HFF-Myc (cell line): ENCODE measurements around the gene NCF4.

Source experiments
- DNase-seq: peaks from one replicate; pipeline ENCODE4 v3.0.0-alpha.2; 2011; ENCODE audit warnings: low read depth; ENCODE audit errors: extremely low read depth
- H3K4me3 ChIP-seq: replicated peaks from 2 replicates; pipeline ENCODE4 v1.5.1; 2011; ENCODE audit warnings: low read depth, mild to moderate bottlenecking, control low read depth, low read length
- CTCF ChIP-seq: IDR thresholded peaks from 2 replicates; pipeline ENCODE4 v1.5.1; 2012; ENCODE audit warnings: mild to moderate bottlenecking, low read depth, low read length, control low read depth; ENCODE audit errors: missing control alignments

Gene NCF4

GRCh38 chr22:36922711-36923110 lies 61.9 kb downstream of the NCF4 start:
- DNase-seq = no peak
- H3K4me3 ChIP-seq = no peak overlapping the region
- TF ChIP-seq CTCF = no peak

- no peak overlapping the region for H3K4me3 ChIP-seq
- DNase-seq = no peak
- TF ChIP-seq CTCF = no peak
Observed at GRCh38 chr22:36923131-36923788, 62.5 kb downstream of the NCF4 start.

GRCh38 chr22:36924151-36924698 lies 63.4 kb downstream of the NCF4 start:
- no peak overlapping the region for H3K4me3 ChIP-seq
- no peak for TF ChIP-seq CTCF
- no peak for DNase-seq

GRCh38 chr22:36925388-36926290 lies 64.8 kb downstream of the NCF4 start:
- no peak for DNase-seq
- no peak for TF ChIP-seq CTCF
- no peak overlapping the region for H3K4me3 ChIP-seq

- no peak overlapping the region for H3K4me3 ChIP-seq
- no peak for TF ChIP-seq CTCF
- no peak for DNase-seq
Observed at GRCh38 chr22:36926309-36926708, 65.5 kb downstream of the NCF4 start.

- no peak overlapping the region for H3K4me3 ChIP-seq
- TF ChIP-seq CTCF = no peak
- DNase-seq = no peak
Observed at GRCh38 chr22:36926721-36927435, 66.1 kb downstream of the NCF4 start.
